Measurements from ENCODE around the gene FHIT.

DNA sequence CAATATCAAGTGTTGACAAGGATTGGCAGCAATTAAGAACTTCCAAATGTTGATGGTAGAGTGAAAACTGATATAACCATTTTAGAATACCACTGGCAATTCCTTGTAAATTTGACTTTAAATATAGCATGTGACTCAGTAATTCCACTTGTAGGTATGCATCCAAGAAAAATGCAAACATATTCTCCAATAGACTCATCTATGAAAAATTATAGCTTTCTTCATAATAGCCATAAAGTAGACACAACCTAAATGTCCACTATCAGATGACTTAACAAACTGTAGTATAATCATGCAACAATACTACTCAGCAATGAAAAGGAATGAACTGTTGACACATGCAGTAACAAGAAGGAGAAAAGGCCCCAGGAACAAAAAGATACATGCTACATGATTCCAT lies 988.1 kb downstream of the FHIT start:
- TF ChIP-seq CTCF (IDR thresholded peaks at IDR 0.05) (no peak), POLR2A (IDR thresholded peaks at IDR 0.05) (no peak)

Measured in suprapubic skin (tissue), 3 donors.